Measurements from ENCODE around the gene IFNA13. TPM values are rescaled to one million over a fixed set of nuclear protein-coding genes. Genes with fewer than 3 reads are reported as not detected.

IFNA13 gene
- total and polyA plus RNA-seq, 2 of the 13 experiments (the other 11 are each of a cell fraction or from before 2014, with no cell fraction given): not detected

DNA sequence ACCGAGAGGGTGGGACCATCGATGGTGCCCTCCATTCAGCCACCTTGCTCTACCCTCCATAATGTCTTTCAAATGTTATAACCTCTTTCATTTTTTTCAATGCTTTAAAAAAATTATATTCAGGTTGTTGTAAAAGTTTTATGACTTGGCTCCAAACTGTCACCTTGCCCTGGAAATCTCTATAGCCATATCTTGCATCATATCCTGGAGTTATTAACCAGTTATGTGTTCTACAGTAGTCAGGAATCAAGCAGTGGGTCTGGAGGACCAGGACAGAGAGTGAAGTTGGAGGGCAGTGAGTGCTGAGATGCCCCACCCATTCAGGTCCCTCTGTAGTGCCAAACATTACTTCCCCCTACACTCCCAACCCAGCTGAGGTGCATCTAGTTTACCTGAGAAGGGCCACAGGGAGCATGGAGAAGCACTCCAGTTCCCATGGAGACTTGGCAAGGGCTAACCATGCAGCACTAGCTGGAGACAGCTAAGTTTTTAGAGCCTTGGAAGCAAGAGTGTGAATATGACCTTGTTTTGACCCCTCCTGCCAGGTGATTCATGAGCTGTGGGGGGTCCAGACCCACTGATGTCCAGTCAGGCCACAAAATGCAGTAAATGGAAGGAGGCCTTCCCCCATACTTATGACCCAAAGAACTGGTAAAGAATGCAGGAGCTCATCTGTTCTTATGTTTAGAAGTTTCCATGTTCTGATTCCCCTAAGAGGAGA is 46.5 kb upstream of the IFNA13 start:
- ChIA-PET CTCF (ENCODE audit: low intra/inter-chr PET ratio, low total read pairs) (no interaction called here), POLR2A (no interaction called here)
- Histone ChIP-seq H3K27ac (ENCODE audit: extremely low read length, insufficient read depth, low read length) (no peak overlapping the region), H2AFZ (ENCODE audit: low read length) (no peak overlapping the region), H3K4me2 (ENCODE audit: low read depth, low read length) (no peak overlapping the region), H3K9me3 (ENCODE audit: low read length) (no peaks in the 10 kb centered on the region), H3K9ac (ENCODE audit: insufficient read depth, low read depth, low read length) (no peak overlapping the region), H3K27me3 (ENCODE audit: control insufficient read depth in 1 of 2, insufficient read depth in 2 of 2, low read length in 2 of 2) (no peaks in the 10 kb centered on the region), H3K4me1 (ENCODE audit: insufficient read depth, low read length) (no peaks in the 10 kb centered on the region), H3K4me3 (replicated peaks in 1 of 3; ENCODE audit: insufficient read depth in 1 of 3, low read depth in 2 of 3, low read length in 3 of 3) (no peak overlapping the region), H3K79me2 (ENCODE audit: insufficient read depth, low read length) (no peaks in the 10 kb centered on the region), H4K20me1 (ENCODE audit: insufficient read depth, low read length) (no peaks in the 10 kb centered on the region), H3K36me3 (replicated peaks in 1 of 2; ENCODE audit: control insufficient read depth in 1 of 2, insufficient read depth in 2 of 2, low read length in 2 of 2) (no peaks in the 10 kb centered on the region)
- FAIRE-seq: no peak
- 0% methylated on average over 2 of the region's 2 CpGs for WGBS (ENCODE audit: low lambda C conversion rate)
- no peak for ATAC-seq
- TF ChIP-seq ZNF256 (CRISPR knock-in tag; conservative IDR thresholded peaks at IDR 0.05) (no peak), ETS1 (CRISPR knock-in tag; IDR thresholded peaks at IDR 0.05) (no peak), ZNF614 (CRISPR knock-in tag; IDR thresholded peaks at IDR 0.05; ENCODE audit: borderline replicate concordance) (no peak), ZNF713 (CRISPR knock-in tag; IDR thresholded peaks at IDR 0.05) (no peak), XRCC5 (optimal IDR thresholded peaks at IDR 0.05; ENCODE audit: low read length) (no peak), FOXK1 (CRISPR knock-in tag; IDR thresholded peaks at IDR 0.05; ENCODE audit: borderline replicate concordance, low read depth) (no peak), ZNF878 (CRISPR knock-in tag; IDR thresholded peaks at IDR 0.05) (no peak), HHEX (CRISPR knock-in tag; IDR thresholded peaks at IDR 0.05) (no peak), ZNF260 (CRISPR knock-in tag; IDR thresholded peaks at IDR 0.05; ENCODE audit: borderline replicate concordance, low read depth) (no peak), SUZ12 (IDR thresholded peaks at IDR 0.05; ENCODE audit: low read depth, low read length) (no peak), ZBED4 (CRISPR knock-in tag; IDR thresholded peaks at IDR 0.05; ENCODE audit: borderline replicate concordance) (no peak), ZBTB14 (CRISPR knock-in tag; IDR thresholded peaks at IDR 0.05) (no peak), AGO2 (optimal IDR thresholded peaks at IDR 0.05; ENCODE audit: low read depth, low read length) (no peak), TGIF2 (CRISPR knock-in tag; IDR thresholded peaks at IDR 0.05) (no peak), SRSF9 (IDR thresholded peaks at IDR 0.05; ENCODE audit: borderline replicate concordance, insufficient read depth, low read depth, low read length, poor library complexity, severe bottlenecking) (no peak), ZBTB21 (CRISPR knock-in tag; IDR thresholded peaks at IDR 0.05) (no peak)
- intact Hi-C loops (cut with micrococcal nuclease; ENCODE audit: unreplicated experiment): no loop called here
- no peak for DNase-seq (ENCODE audit: low spot score)
- no TSS peak for BruUV-seq (replicated peaks)
- in situ Hi-C loops (cut with HindIII; ENCODE audit: extremely low pct_ligation_motif_present, low pct_unique_long_range_greater_than_20kb): no loop called here
